H9 (cell line): ENCODE data around the gene FBXO21. TPM values are rescaled to one million over a fixed set of nuclear protein-coding genes. Genes with fewer than 3 reads are reported as not detected.
A peak's percentile ranks its signal among the peaks of the same experiment; 100 is the strongest.

Experiments
- DNase-seq: peaks from one replicate; pipeline ENCODE4 v3.0.0-alpha.2; 2017
- H2AFZ ChIP-seq: one replicate; pipeline ENCODE4 v1.6.1; 2013; ENCODE audit warnings: mild to moderate bottlenecking, low read length, control low read depth, moderate library complexity
- H2AK5ac ChIP-seq: 2 replicates; pipeline ENCODE4 v1.6.1; 2013; ENCODE audit warnings: low read length, control low read depth, mixed read lengths; ENCODE audit not compliant: insufficient read length
- H2BK120ac ChIP-seq: one replicate; pipeline ENCODE4 v1.6.1; 2013; ENCODE audit warnings: low read depth, mild to moderate bottlenecking, low read length, control low read depth, inconsistent platforms; ENCODE audit not compliant: poor library complexity, severe bottlenecking
- H2BK12ac ChIP-seq: 2 replicates; pipeline ENCODE4 v1.6.1; 2013; ENCODE audit warnings: low read length, control low read depth, mixed read lengths, low read depth; ENCODE audit not compliant: insufficient read length
- H2BK15ac ChIP-seq: 2 replicates; pipeline ENCODE4 v1.6.1; 2013; ENCODE audit warnings: low read depth, low read length, control low read depth
- H2BK20ac ChIP-seq: one replicate; pipeline ENCODE4 v1.6.1; 2013; ENCODE audit warnings: low read depth, mild to moderate bottlenecking, low read length, control low read depth, inconsistent platforms; ENCODE audit not compliant: poor library complexity, severe bottlenecking
- H2BK5ac ChIP-seq: 2 replicates; pipeline ENCODE4 v1.6.1; 2013; ENCODE audit warnings: low read length, control low read depth, mixed read lengths; ENCODE audit not compliant: insufficient read length
- H3K14ac ChIP-seq: 2 replicates; pipeline ENCODE4 v1.6.1; 2013; ENCODE audit warnings: low read length, control low read depth; ENCODE audit not compliant: insufficient read depth
- H3K18ac ChIP-seq: 2 replicates; pipeline ENCODE4 v1.6.1; 2013; ENCODE audit warnings: low read depth, mild to moderate bottlenecking, mixed read lengths, low read length, control low read depth; ENCODE audit not compliant: insufficient read length
- H3K23ac ChIP-seq: 2 replicates; pipeline ENCODE4 v1.6.1; 2013; ENCODE audit warnings: low read length, control low read depth, mixed read lengths, low read depth; ENCODE audit not compliant: insufficient read length
- H3K23me2 ChIP-seq: 2 replicates; pipeline ENCODE4 v1.6.1; 2013; ENCODE audit warnings: low read depth, mild to moderate bottlenecking, mixed read lengths, low read length, control low read depth; ENCODE audit not compliant: insufficient read length, poor library complexity, severe bottlenecking
- H3K27ac ChIP-seq: 2 replicates; pipeline ENCODE4 v1.5.1; 2013; ENCODE audit warnings: low read length, control low read depth, mixed read lengths, low read depth; ENCODE audit not compliant: insufficient read length
- H3K27me3 ChIP-seq: 2 replicates; pipeline ENCODE4 v1.6.1; 2013; ENCODE audit warnings: low read length, control low read depth, inconsistent platforms; ENCODE audit not compliant: insufficient read depth
- H3K4ac ChIP-seq: 2 replicates; pipeline ENCODE4 v1.6.1; 2013; ENCODE audit warnings: low read depth, mild to moderate bottlenecking, control low read depth, inconsistent platforms, low read length, moderate library complexity
- H3K4me1 ChIP-seq: 2 replicates; pipeline ENCODE4 v1.6.1; 2013; ENCODE audit warnings: low read length, control low read depth, inconsistent platforms; ENCODE audit not compliant: insufficient read depth
- H3K4me2 ChIP-seq: 2 replicates; pipeline ENCODE4 v1.6.1; 2013; ENCODE audit warnings: low read length, control low read depth, mixed read lengths; ENCODE audit not compliant: insufficient read length, insufficient read depth
- H3K56ac ChIP-seq: 2 replicates; pipeline ENCODE4 v1.6.1; 2013; ENCODE audit warnings: low read depth, mild to moderate bottlenecking, mixed read lengths, low read length, control low read depth; ENCODE audit not compliant: insufficient read length
- H3K79me1 ChIP-seq: 2 replicates; pipeline ENCODE4 v1.6.1; 2013; ENCODE audit warnings: low read depth, mild to moderate bottlenecking, moderate library complexity, low read length, control low read depth, inconsistent platforms; ENCODE audit not compliant: insufficient read depth, poor library complexity, severe bottlenecking
- H3K79me2 ChIP-seq: 2 replicates; pipeline ENCODE4 v1.6.1; 2013; ENCODE audit warnings: low read length, control low read depth, inconsistent platforms; ENCODE audit not compliant: insufficient read depth
- H3K9ac ChIP-seq: 2 replicates; pipeline ENCODE4 v1.6.1; 2013; ENCODE audit warnings: low read length, control low read depth, mixed read lengths; ENCODE audit not compliant: insufficient read length; ENCODE audit errors: extremely low read depth
- H3K9me3 ChIP-seq: one replicate; pipeline ENCODE4 v1.6.1; 2013; ENCODE audit warnings: low read depth, low read length, inconsistent platforms; ENCODE audit not compliant: control insufficient read depth
- H3T11ph ChIP-seq: one replicate; pipeline ENCODE4 v1.6.1; 2013; ENCODE audit warnings: mild to moderate bottlenecking, low read length, control low read depth, inconsistent platforms
- H4K20me1 ChIP-seq: one replicate; pipeline ENCODE4 v1.6.1; 2013; ENCODE audit not compliant: control insufficient read depth, insufficient read length, insufficient read depth
- H4K5ac ChIP-seq: 2 replicates; pipeline ENCODE4 v1.6.1; 2013; ENCODE audit warnings: low read depth, mild to moderate bottlenecking, mixed read lengths, low read length, control low read depth; ENCODE audit not compliant: insufficient read length
- H4K8ac ChIP-seq: replicated peaks from 2 replicates; pipeline ENCODE4 v1.6.1; 2013; ENCODE audit warnings: low read length, control low read depth, mixed read lengths, low read depth; ENCODE audit not compliant: insufficient read length
- H4K91ac ChIP-seq: 2 replicates; pipeline ENCODE4 v1.6.1; 2013; ENCODE audit warnings: low read depth, mild to moderate bottlenecking, moderate library complexity, mixed read lengths, low read length, control low read depth; ENCODE audit not compliant: insufficient read length
- H3K27ac Mint-ChIP-seq, 3 experiments: 2 replicates in 2 of 3; 3 replicates in 1 of 3; pipeline ENCODE4 v1.8.0; 2020 to 2021; ENCODE audit warnings: mixed read lengths in 3 of 3, mild to moderate bottlenecking in 1 of 3, moderate library complexity in 1 of 3
- H3K27me3 Mint-ChIP-seq: 2 replicates; pipeline ENCODE4 v1.8.0; 2021; ENCODE audit warnings: low read depth, mild to moderate bottlenecking, moderate library complexity, mixed read lengths
- H3K36me3 Mint-ChIP-seq, 3 experiments: 2 replicates in 2 of 3; 3 replicates in 1 of 3; pipeline ENCODE4 v1.8.0; 2020 to 2021; ENCODE audit warnings: low read depth in 3 of 3, mixed read lengths in 3 of 3; ENCODE audit not compliant: insufficient read depth in 1 of 3
- H3K4me1 Mint-ChIP-seq, 2 experiments: 2 replicates each; pipeline ENCODE4 v1.8.0; 2020; ENCODE audit warnings: mixed read lengths in 2 of 2
- H3K4me3 Mint-ChIP-seq, 2 experiments: 2 replicates in 1 of 2; 3 replicates in 1 of 2; pipeline ENCODE4 v1.8.0; 2020 to 2021; ENCODE audit warnings: mild to moderate bottlenecking in 2 of 2, mixed read lengths in 2 of 2, moderate library complexity in 1 of 2
- H3K9me3 Mint-ChIP-seq, 2 experiments: 2 replicates in 1 of 2; 3 replicates in 1 of 2; pipeline ENCODE4 v1.8.0; 2020; ENCODE audit warnings: mild to moderate bottlenecking in 2 of 2, mixed read lengths in 2 of 2, moderate library complexity in 1 of 2
- WGBS: extraction: QIAGEN DNeasy Blood & Tissue Kit; methylation state at CpG from one replicate; pipeline ENCODE4 v1.1.7; 2013; ENCODE audit warnings: missing lambda C conversion rate, low lambda C conversion rate, mixed read lengths; ENCODE audit not compliant: insufficient read length; ENCODE audit errors: extremely low coverage; 5-methylcytosine and 5-hydroxymethylcytosine counted together
- total RNA-seq: library from RNA; stranded (reverse); gene quantifications from 2 replicates; pipeline ENCODE4 v1.2.1, GENCODE V29; 2021
- TF ChIP-seq, protein P1 (sequence below): fragments of 200-600 bp; sonication (generic); conservative IDR thresholded peaks from 3 replicates; pipeline ENCODE4 v1.8.0; 2021; ENCODE audit warnings: antibody characterized with exemption, mild to moderate bottlenecking

FBXO21 gene
- total RNA-seq, 1 experiment from 2014 or later, result 58.6 TPM

DNA sequence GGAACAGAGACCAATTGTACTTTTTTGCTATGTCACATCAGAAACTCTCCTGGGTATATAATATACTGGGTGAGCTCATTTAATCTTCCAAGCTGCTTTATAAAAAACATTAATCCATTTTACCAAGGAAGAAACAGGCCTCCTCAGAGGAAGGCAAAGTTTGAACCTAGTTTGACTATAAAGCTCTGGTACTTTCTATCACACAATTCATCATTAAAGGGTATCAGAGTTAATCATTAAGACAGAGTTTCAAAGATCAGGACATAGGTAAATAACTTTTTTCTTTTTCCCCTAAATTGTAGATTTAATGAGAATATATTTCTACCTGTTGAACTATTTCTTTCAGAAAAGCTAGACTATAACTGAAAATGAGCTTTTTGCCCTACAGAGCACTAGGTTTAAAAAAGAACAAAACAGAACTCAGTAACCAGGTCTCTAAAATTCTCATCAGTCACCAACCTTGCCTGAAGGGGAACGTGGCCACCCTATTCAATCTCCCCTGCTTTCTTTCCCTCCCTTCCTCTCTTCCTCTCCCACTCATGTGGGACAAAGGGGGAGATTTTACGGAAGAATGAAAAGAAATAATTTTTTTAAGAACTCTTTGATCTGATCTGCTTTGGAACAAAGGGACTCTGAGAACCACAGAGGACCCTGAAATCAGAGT, 18.6 kb downstream of the FBXO21 start:
- Histone ChIP-seq H3K9me3 (no peaks in the 10 kb centered on the region), H2BK5ac (no peak overlapping the region), H2BK12ac (no peak overlapping the region), H3K9ac (no peak overlapping the region), H4K20me1 (no peaks in the 10 kb centered on the region), H4K5ac (no peak overlapping the region), H3K23ac (no peak overlapping the region), H3K23me2 (no peaks in the 10 kb centered on the region), H2BK120ac (no peak overlapping the region), H2AK5ac (no peak overlapping the region), H3K79me2 (no peaks in the 10 kb centered on the region), H3K27me3 (no peaks in the 10 kb centered on the region), H3K4me1 (no peaks in the 10 kb centered on the region), H3K79me1 (no peaks in the 10 kb centered on the region), H3K18ac (no peak overlapping the region), H3K27ac (no peak overlapping the region), H3K4ac (no peak overlapping the region), H3T11ph (no peak overlapping the region), H4K8ac (no peak overlapping the region), H4K91ac (no peak overlapping the region), H2BK15ac (no peak overlapping the region), H2BK20ac (no peak overlapping the region), H2AFZ (no peak overlapping the region), H3K4me2 (no peak overlapping the region), H3K14ac (no peak overlapping the region), H3K56ac (no peak overlapping the region)
- Mint-ChIP-seq H3K27me3 (no peaks in the 10 kb centered on the region), H3K27ac (peak overlapping the region in 1 of 3 experiments; percentile 78; a peak in 1 of 7 replicates), H3K36me3 (peaks cover 52 to 92% (median 86%) of the 10 kb centered on the region in 3 experiments), H3K9me3 (no peaks in the 10 kb centered on the region), H3K4me1 (no peaks in the 10 kb centered on the region), H3K4me3 (no peak overlapping the region)
- no peak for DNase-seq
- TF ChIP-seq, protein P1, sequence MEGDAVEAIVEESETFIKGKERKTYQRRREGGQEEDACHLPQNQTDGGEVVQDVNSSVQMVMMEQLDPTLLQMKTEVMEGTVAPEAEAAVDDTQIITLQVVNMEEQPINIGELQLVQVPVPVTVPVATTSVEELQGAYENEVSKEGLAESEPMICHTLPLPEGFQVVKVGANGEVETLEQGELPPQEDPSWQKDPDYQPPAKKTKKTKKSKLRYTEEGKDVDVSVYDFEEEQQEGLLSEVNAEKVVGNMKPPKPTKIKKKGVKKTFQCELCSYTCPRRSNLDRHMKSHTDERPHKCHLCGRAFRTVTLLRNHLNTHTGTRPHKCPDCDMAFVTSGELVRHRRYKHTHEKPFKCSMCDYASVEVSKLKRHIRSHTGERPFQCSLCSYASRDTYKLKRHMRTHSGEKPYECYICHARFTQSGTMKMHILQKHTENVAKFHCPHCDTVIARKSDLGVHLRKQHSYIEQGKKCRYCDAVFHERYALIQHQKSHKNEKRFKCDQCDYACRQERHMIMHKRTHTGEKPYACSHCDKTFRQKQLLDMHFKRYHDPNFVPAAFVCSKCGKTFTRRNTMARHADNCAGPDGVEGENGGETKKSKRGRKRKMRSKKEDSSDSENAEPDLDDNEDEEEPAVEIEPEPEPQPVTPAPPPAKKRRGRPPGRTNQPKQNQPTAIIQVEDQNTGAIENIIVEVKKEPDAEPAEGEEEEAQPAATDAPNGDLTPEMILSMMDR, result no peak
- no CpG with 5 or more reads among the region's 2 CpGs for WGBS
